HCT116 (cell line): ENCODE measurements around the gene SRGAP1. TPM values are rescaled to one million over a fixed set of nuclear protein-coding genes. Genes with fewer than 3 reads are reported as not detected.

Experiments
- ATAC-seq: fragments of 200-7000 bp; cut with Tn5 transposase; 2 replicates; pipeline ENCODE4 v1.9.1; 2020; ENCODE audit warnings: mild to moderate bottlenecking, moderate library complexity
- BruUV-seq: library from RNA; stranded (reverse); fragments of 400-500 nt; replicated peaks from 2 replicates; lab custom pipeline; 2021; lab: Mats Ljungman, UMichigan
- CTCF ChIA-PET: fragments of 300-600 bp; sonication (Branson Sonifier 250); formaldehyde crosslinking; loops from one replicate; lab custom pipeline; 2021; ENCODE audit warnings: antibody characterized with exemption; lab: Charles Lee
- POLR2A ChIA-PET: fragments of 300-600, 350-600 bp; sonication (Branson Sonifier 250); formaldehyde crosslinking; loops from one replicate; lab custom pipeline; 2021; ENCODE audit warnings: antibody characterized with exemption; lab: Charles Lee
- RAD21 ChIA-PET, 2 experiments: fragments of 300-600 bp; sonication (Branson Sonifier 250); formaldehyde crosslinking; loops; one replicate each; lab custom pipeline; 2023; ENCODE audit warnings: low total read pairs in 2 of 2; ENCODE audit not compliant: uncharacterized antibody in 2 of 2, unreplicated experiment in 2 of 2, low non-redundant PET in 1 of 2; lab: Charles Lee
- DNase-seq: peaks from one replicate; pipeline ENCODE4 v3.0.0-alpha.2; 2010; ENCODE audit warnings: low read depth, low spot score
- H2AFZ ChIP-seq: fragments of 200-600 bp; shearing (Covaris generic), sonication (generic); 2 replicates; pipeline ENCODE4 v1.6.1; 2017; ENCODE audit warnings: low read depth, mixed run types, mixed read lengths, antibody characterized with exemption, low read length; ENCODE audit not compliant: poor library complexity, severe bottlenecking
- H3K27ac ChIP-seq: 2 replicates; pipeline ENCODE4 v1.5.1; 2012; ENCODE audit warnings: low read depth, low read length
- H3K27me3 ChIP-seq: fragments of 200-600 bp; sonication (generic); 2 replicates; pipeline ENCODE4 v1.6.1; 2016; ENCODE audit warnings: mixed run types, low read length, mixed read lengths; ENCODE audit not compliant: insufficient read depth
- H3K36me3 ChIP-seq, 2 experiments: fragments of 200-500 bp in 1 of 2; fragments of 200-600 bp in 1 of 2; sonication (Bioruptor generic) in 1 of 2; sonication (generic) in 1 of 2; 2 replicates each; pipeline versions ENCODE4 v1.5.1 to v1.6.1; 2014 to 2016; ENCODE audit warnings: low read length in 2 of 2, inconsistent platforms in 1 of 2, mixed read lengths in 1 of 2, mixed run types in 1 of 2; ENCODE audit not compliant: insufficient read depth in 2 of 2, control insufficient read depth in 1 of 2
- H3K4me1 ChIP-seq, 2 experiments: fragments of 200-600 bp in 1 of 2; sonication (generic) in 1 of 2; 2 replicates each; pipeline versions ENCODE4 v1.5.1 to v1.6.1; 2012 to 2017; ENCODE audit warnings: low read length in 2 of 2, inconsistent platforms in 1 of 2, mild to moderate bottlenecking in 1 of 2, mixed read lengths in 1 of 2, mixed run types in 1 of 2, moderate library complexity in 1 of 2; ENCODE audit not compliant: insufficient read depth in 2 of 2, control insufficient read depth in 1 of 2
- H3K4me2 ChIP-seq: fragments of 200-600 bp; sonication (generic); 2 replicates; pipeline ENCODE4 v1.6.1; 2017; ENCODE audit warnings: mixed run types, low read length, mixed read lengths
- H3K4me3 ChIP-seq, 2 experiments: fragments of 200-600 bp in 1 of 2; sonication (generic) in 1 of 2; replicated peaks in 1 of 2; 2 replicates each; pipeline ENCODE4 v1.5.1; 2011 to 2016; ENCODE audit warnings: low read length in 2 of 2, control low read depth in 1 of 2, low read depth in 1 of 2, mild to moderate bottlenecking in 1 of 2, mixed read lengths in 1 of 2, mixed run types in 1 of 2
- H3K79me2 ChIP-seq: fragments of 200-600 bp; sonication (generic); 2 replicates; pipeline ENCODE4 v1.6.1; 2017; ENCODE audit warnings: mild to moderate bottlenecking, mixed run types, low read length, moderate library complexity, mixed read lengths; ENCODE audit not compliant: insufficient read depth
- H3K9ac ChIP-seq: fragments of 200-600 bp; sonication (generic); 2 replicates; pipeline ENCODE4 v1.6.1; 2016; ENCODE audit warnings: low read length, mixed read lengths
- H3K9me2 ChIP-seq: fragments of 200-600 bp; sonication (generic), shearing (Covaris generic); 2 replicates; pipeline ENCODE4 v1.6.1; 2017; ENCODE audit warnings: mixed run types, mild to moderate bottlenecking, moderate library complexity; ENCODE audit not compliant: insufficient read depth
- H3K9me3 ChIP-seq, 2 experiments: fragments of 200-500 bp in 1 of 2; fragments of 200-600 bp in 1 of 2; sonication (Bioruptor generic) in 1 of 2; sonication (generic) in 1 of 2; 2 replicates each; pipeline ENCODE4 v1.6.1; 2014 to 2017; ENCODE audit warnings: low read length in 2 of 2, mixed read lengths in 2 of 2, inconsistent platforms in 1 of 2, low read depth in 1 of 2, mild to moderate bottlenecking in 1 of 2, mixed run types in 1 of 2, moderate library complexity in 1 of 2; ENCODE audit not compliant: control insufficient read depth in 1 of 2, insufficient read depth in 1 of 2
- H4K20me1 ChIP-seq: fragments of 200-600 bp; sonication (generic), shearing (Covaris generic); 2 replicates; pipeline ENCODE4 v1.6.1; 2017; ENCODE audit warnings: mixed run types, mild to moderate bottlenecking, moderate library complexity; ENCODE audit not compliant: insufficient read depth
- EGR1 ChIP-seq: IDR thresholded peaks from 2 replicates; pipeline ENCODE4 v1.6.1; 2012; ENCODE audit warnings: low read depth
- EZH2phosphoT487 ChIP-seq: fragments of 200-600 bp; IDR thresholded peaks from 2 replicates; pipeline ENCODE4 v1.6.1; 2018; ENCODE audit warnings: antibody characterized with exemption, borderline replicate concordance
- FOSL1 ChIP-seq: IDR thresholded peaks from 2 replicates; pipeline ENCODE4 v1.6.1; 2012; ENCODE audit warnings: low read depth
- RAD21 ChIP-seq: IDR thresholded peaks from 2 replicates; pipeline ENCODE4 v1.6.1; 2012; ENCODE audit warnings: low read depth, mild to moderate bottlenecking
- ZFX ChIP-seq: fragments of 450-650 bp; IDR thresholded peaks from 2 replicates; pipeline ENCODE4 v1.6.1; 2017
- intact Hi-C: fragments of 100-400 bp; cut with micrococcal nuclease; formaldehyde crosslinking; loops from 2 replicates; pipeline ENCODE4 v1.10.0; 2022
- total RNA-seq: library from RNA; stranded (reverse); gene quantifications from one replicate; pipeline ENCODE4 v1.2.1, GENCODE V29; 2021; ENCODE audit not compliant: unreplicated experiment
- TF ChIP-seq, protein P1 (sequence below): IDR thresholded peaks from 2 replicates; pipeline ENCODE4 v1.6.1; 2011; ENCODE audit warnings: mild to moderate bottlenecking, low read length, moderate library complexity; ENCODE audit not compliant: insufficient replicate concordance; ENCODE audit errors: extremely low read depth
- TF ChIP-seq, protein P2 (sequence below): IDR thresholded peaks from 2 replicates; pipeline ENCODE4 v1.6.1; 2012
- TF ChIP-seq, protein P3 (sequence below): IDR thresholded peaks from 2 replicates; pipeline ENCODE4 v1.6.1; 2012; ENCODE audit warnings: low read depth

The SRGAP1 gene
- total RNA-seq, 1 experiment from 2014 or later, result 16.6 TPM

DNA sequence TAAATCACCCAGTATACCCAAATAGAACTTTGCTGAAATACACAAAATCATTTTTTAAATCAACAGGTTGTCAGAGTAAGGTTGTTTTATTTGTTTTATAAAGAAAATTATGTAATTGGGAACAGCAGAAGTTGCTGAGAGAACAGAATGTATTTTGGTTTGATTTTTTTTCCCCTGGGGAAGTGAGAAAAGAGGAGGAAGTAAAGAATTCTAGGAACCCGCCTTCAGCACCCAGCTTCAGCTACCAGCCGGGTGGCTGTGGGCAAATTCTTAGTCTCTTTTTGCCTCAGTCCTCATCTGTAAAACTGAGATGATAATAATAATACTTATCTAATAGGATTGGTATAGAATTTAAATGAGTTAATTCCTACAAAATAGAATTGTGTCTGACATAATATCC is 119.4 kb downstream of the SRGAP1 start:
- Histone ChIP-seq H2AFZ (no peak overlapping the region), H3K9ac (no peak overlapping the region)
- CTCF ChIA-PET, result no interaction called here
- no peak for ATAC-seq
- TF ChIP-seq, protein P1, sequence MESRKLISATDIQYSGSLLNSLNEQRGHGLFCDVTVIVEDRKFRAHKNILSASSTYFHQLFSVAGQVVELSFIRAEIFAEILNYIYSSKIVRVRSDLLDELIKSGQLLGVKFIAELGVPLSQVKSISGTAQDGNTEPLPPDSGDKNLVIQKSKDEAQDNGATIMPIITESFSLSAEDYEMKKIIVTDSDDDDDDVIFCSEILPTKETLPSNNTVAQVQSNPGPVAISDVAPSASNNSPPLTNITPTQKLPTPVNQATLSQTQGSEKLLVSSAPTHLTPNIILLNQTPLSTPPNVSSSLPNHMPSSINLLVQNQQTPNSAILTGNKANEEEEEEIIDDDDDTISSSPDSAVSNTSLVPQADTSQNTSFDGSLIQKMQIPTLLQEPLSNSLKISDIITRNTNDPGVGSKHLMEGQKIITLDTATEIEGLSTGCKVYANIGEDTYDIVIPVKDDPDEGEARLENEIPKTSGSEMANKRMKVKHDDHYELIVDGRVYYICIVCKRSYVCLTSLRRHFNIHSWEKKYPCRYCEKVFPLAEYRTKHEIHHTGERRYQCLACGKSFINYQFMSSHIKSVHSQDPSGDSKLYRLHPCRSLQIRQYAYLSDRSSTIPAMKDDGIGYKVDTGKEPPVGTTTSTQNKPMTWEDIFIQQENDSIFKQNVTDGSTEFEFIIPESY, result no peak
- TF ChIP-seq FOSL1 (no peak), EZH2phosphoT487 (no peak)
- TF ChIP-seq, all 23 proteins: peak for 0
- no peaks in the 10 kb centered on the region for H3K9me2 ChIP-seq
- H3K27ac ChIP-seq, result no peak overlapping the region
- H3K79me2 ChIP-seq, result peaks cover 14% of the 10 kb centered on the region; the same call in 1 of the 2 replicates
- no peaks in the 10 kb centered on the region for H4K20me1 ChIP-seq
- RAD21 ChIA-PET, result no interaction called here
- no peak overlapping the region for H3K4me3 ChIP-seq
- no peaks in the 10 kb centered on the region for H3K9me3 ChIP-seq
- intact Hi-C loops, result no loop called here
- DNase-seq, result no peak
- POLR2A ChIA-PET, result no interaction called here
- no TSS peak for BruUV-seq
- no peak overlapping the region for H3K4me2 ChIP-seq
- no peaks in the 10 kb centered on the region for H3K27me3 ChIP-seq
- H3K36me3 ChIP-seq, result no peaks in the 10 kb centered on the region
- peaks cover 11 to 35% of the 10 kb centered on the region in 2 experiments for H3K4me1 ChIP-seq

DNA sequence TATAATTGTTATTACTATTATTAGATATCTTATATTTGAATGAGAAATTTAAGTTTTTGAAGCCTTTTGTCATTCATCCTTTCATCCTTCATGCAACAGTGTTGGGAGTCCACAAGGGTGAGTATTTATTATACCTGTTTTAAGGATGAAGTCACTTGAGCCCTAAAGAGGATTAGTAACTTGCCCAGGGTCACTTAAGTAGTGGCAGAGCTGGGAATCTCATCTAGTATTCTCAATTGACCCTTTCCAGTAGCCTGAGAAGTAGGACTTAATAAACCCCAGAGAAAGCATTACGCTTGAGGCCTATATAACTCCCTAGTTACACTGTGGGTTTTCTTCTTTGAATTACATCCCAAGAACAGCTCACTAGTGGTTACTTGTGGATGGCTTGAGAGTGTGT is 119.8 kb downstream of the SRGAP1 start:
- Histone ChIP-seq H3K4me3 (no peak overlapping the region), H4K20me1 (no peaks in the 10 kb centered on the region), H3K4me2 (no peak overlapping the region), H3K9me3 (no peaks in the 10 kb centered on the region), H3K9ac (no peak overlapping the region), H2AFZ (no peak overlapping the region), H3K79me2 (peaks cover 15% of the 10 kb centered on the region; the same call in 1 of the 2 replicates), H3K27me3 (no peaks in the 10 kb centered on the region), H3K36me3 (no peaks in the 10 kb centered on the region), H3K4me1 (peaks cover 11 to 35% of the 10 kb centered on the region in 2 experiments), H3K27ac (no peak overlapping the region), H3K9me2 (no peaks in the 10 kb centered on the region)
- RAD21 ChIA-PET, result no interaction called here
- CTCF ChIA-PET, result no interaction called here
- TF ChIP-seq, protein P2, sequence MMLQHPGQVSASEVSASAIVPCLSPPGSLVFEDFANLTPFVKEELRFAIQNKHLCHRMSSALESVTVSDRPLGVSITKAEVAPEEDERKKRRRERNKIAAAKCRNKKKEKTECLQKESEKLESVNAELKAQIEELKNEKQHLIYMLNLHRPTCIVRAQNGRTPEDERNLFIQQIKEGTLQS, result no peak
- TF ChIP-seq ZFX (no peak), RAD21 (no peak), EGR1 (no peak)
- TF ChIP-seq, protein P3, sequence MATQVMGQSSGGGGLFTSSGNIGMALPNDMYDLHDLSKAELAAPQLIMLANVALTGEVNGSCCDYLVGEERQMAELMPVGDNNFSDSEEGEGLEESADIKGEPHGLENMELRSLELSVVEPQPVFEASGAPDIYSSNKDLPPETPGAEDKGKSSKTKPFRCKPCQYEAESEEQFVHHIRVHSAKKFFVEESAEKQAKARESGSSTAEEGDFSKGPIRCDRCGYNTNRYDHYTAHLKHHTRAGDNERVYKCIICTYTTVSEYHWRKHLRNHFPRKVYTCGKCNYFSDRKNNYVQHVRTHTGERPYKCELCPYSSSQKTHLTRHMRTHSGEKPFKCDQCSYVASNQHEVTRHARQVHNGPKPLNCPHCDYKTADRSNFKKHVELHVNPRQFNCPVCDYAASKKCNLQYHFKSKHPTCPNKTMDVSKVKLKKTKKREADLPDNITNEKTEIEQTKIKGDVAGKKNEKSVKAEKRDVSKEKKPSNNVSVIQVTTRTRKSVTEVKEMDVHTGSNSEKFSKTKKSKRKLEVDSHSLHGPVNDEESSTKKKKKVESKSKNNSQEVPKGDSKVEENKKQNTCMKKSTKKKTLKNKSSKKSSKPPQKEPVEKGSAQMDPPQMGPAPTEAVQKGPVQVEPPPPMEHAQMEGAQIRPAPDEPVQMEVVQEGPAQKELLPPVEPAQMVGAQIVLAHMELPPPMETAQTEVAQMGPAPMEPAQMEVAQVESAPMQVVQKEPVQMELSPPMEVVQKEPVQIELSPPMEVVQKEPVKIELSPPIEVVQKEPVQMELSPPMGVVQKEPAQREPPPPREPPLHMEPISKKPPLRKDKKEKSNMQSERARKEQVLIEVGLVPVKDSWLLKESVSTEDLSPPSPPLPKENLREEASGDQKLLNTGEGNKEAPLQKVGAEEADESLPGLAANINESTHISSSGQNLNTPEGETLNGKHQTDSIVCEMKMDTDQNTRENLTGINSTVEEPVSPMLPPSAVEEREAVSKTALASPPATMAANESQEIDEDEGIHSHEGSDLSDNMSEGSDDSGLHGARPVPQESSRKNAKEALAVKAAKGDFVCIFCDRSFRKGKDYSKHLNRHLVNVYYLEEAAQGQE, result no peak
- BruUV-seq, result no TSS peak
- intact Hi-C loops, result no loop called here
- DNase-seq (no peak), ATAC-seq (no peak)
- POLR2A ChIA-PET, result no interaction called here
